Gastrocnemius medialis (tissue), 4 donors: ENCODE data around the gene LPAR1. TPM values are rescaled to one million over a fixed set of nuclear protein-coding genes. Genes with fewer than 3 reads are reported as not detected.

Source experiments
- ATAC-seq, 2 donors: fragments of 150-250 bp; one replicate each; pipeline ENCODE4 v1.9.1; 2016
- DNase-seq, 2 donors: peaks; one replicate each; pipeline ENCODE4 v3.0.0-alpha.2; 2019
- H3K27ac ChIP-seq, 4 donors: fragments of 200-600 bp; sonication (generic); 1 replicate in 1 of 4; 2 replicates in 3 of 4; pipeline ENCODE4 v1.5.1; 2016 to 2018; ENCODE audit warnings: mild to moderate bottlenecking in 2 of 4, moderate library complexity in 1 of 4
- H3K27me3 ChIP-seq, 3 donors: fragments of 200-600 bp; sonication (generic) in 2 of 3; 1 replicate in 1 of 3; 2 replicates in 2 of 3; pipeline versions ENCODE4 v1.5.1 to v1.6.0; 2016 to 2019; ENCODE audit warnings: mild to moderate bottlenecking in 1 of 3, moderate library complexity in 1 of 3
- H3K36me3 ChIP-seq, 2 donors: fragments of 200-600 bp; sonication (generic) in 1 of 2; one replicate each; pipeline ENCODE4 v1.5.1; 2017 to 2018
- H3K4me1 ChIP-seq, 2 donors: fragments of 200-600 bp; sonication (generic) in 1 of 2; one replicate each; pipeline ENCODE4 v1.5.1; 2016 to 2017; ENCODE audit warnings: mild to moderate bottlenecking in 2 of 2
- H3K4me3 ChIP-seq, 4 donors: fragments of 200-600 bp; sonication (generic) in 3 of 4; 1 replicate in 1 of 4; 2 replicates in 3 of 4; pipeline ENCODE4 v1.5.1; 2016 to 2019; ENCODE audit warnings: mild to moderate bottlenecking in 2 of 4
- H3K9me3 ChIP-seq, 3 donors: fragments of 200-600 bp; sonication (generic) in 2 of 3; 1 replicate in 1 of 3; 2 replicates in 2 of 3; pipeline ENCODE4 v1.5.1; 2016 to 2019
- CTCF ChIP-seq, 5 experiments: fragments of 450-650 bp in 3 of 5; fragments of 200-600 bp in 2 of 5; sonication (generic) in 2 of 5; IDR thresholded peaks in 4 of 5; conservative IDR thresholded peaks in 1 of 5; 1 replicate in 4 of 5; 2 replicates in 1 of 5; pipeline ENCODE4 v1.5.1; 2016 to 2019; ENCODE audit warnings: antibody characterized with exemption in 5 of 5, mild to moderate bottlenecking in 3 of 5, moderate library complexity in 3 of 5
- POLR2A ChIP-seq, 2 donors: fragments of 450-650 bp; IDR thresholded peaks; one replicate each; pipeline ENCODE4 v1.6.1; 2017; ENCODE audit warnings: antibody characterized with exemption in 2 of 2, mild to moderate bottlenecking in 2 of 2, moderate library complexity in 2 of 2
- in situ Hi-C, 4 donors: fragments of 200-750 bp; cut with MboI; loops; one replicate each; pipeline versions ENCODE4 v1.15.0 to v1.8.0; 2017; ENCODE audit warnings: low sequenced_read_pairs in 4 of 4
- intact Hi-C: fragments of 100-400 bp; cut with DNase I; formaldehyde crosslinking; loops from one replicate; pipeline ENCODE4 v1.15.1; 2023; ENCODE audit warnings: low total_unique reads
- total RNA-seq, 4 donors: library from RNA; depleted of rRNA; stranded (reverse); fragments of >200 nt; gene quantifications; one replicate each; pipeline versions ENCODE4 v1.1.0 to v1.2.3, GENCODE V29; 2016

LPAR1 gene
- total RNA-seq, 4 donors from 2014 or later, result 5.5 to 20.2 (median 13.2) TPM

DNA sequence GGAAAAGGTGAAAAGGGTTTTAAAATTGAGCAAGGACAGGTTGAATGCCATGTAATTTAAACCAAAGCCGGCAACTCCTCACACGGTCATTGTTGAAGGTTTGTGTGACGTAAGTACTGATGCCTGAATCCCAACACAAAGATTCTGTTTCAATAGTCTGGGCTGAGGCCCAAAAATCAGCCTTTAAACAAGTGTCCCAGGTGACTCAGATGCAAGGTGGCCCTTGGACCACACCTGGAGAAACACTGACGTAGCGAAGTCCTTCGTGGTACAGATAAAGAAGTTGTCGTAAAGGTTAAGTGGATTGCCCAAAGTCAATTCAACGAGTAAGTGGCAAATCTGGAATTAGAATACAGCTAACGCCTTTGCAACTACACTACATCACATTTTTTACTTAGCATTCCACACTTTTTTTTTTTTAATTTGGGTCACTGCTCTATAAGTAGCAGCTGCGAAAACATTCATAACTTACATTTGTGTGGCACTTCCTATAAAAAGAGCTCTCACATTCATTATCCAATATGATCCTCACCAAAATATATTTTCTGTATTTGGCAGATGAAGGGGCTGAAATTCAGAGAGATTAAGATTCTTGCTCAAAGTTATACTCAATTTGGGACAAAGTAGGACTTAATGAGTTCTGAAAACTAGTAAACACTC is 111.3 kb downstream of the LPAR1 start:
- H3K36me3 ChIP-seq, result no peaks in the 10 kb centered on the region
- H3K4me3 ChIP-seq, result no peak overlapping the region
- no peak overlapping the region for H3K27ac ChIP-seq
- no peak for DNase-seq
- in situ Hi-C loops (loop anchor here in 1 of 4 donors (10.0 kb wide), 1 partner anchor 82 kb away; no protein-coding TSS in a partner anchor), intact Hi-C loops (no loop called here)
- ATAC-seq, result no peak
- no peaks in the 10 kb centered on the region for H3K9me3 ChIP-seq
- TF ChIP-seq CTCF (IDR thresholded peaks at IDR 0.05 in 4 of 5, conservative IDR thresholded peaks at IDR 0.05 in 1 of 5) (no peak), POLR2A (IDR thresholded peaks at IDR 0.05) (no peak)
- H3K4me1 ChIP-seq, result no peaks in the 10 kb centered on the region
- no peaks in the 10 kb centered on the region for H3K27me3 ChIP-seq

DNA sequence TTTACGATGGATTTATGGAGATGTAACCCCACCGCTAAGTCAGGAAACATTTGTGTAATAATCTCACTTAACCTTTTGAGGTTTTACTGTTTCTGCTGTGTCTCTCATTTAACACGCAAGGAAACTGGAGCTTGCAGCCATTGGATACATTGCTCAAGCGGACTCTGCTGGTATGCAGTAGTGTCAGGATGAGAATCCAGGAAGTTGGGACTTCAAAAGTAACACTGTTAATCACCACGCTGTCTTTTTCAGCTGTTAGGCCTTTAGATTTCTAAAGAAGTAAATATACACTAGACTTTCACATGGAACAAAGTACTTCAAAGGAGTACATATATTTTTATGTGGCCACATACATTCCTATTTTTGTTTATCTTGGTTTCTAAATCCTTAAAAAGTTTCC is 114.7 kb downstream of the LPAR1 start:
- TF ChIP-seq CTCF (IDR thresholded peaks at IDR 0.05 in 4 of 5, conservative IDR thresholded peaks at IDR 0.05 in 1 of 5) (no peak), POLR2A (IDR thresholded peaks at IDR 0.05) (no peak)
- Histone ChIP-seq H3K4me3 (no peak overlapping the region), H3K36me3 (no peaks in the 10 kb centered on the region), H3K27me3 (no peaks in the 10 kb centered on the region), H3K9me3 (no peaks in the 10 kb centered on the region), H3K27ac (no peak overlapping the region), H3K4me1 (no peaks in the 10 kb centered on the region)
- ATAC-seq (no peak), DNase-seq (no peak)
- intact Hi-C loops, result no loop called here
- in situ Hi-C loops, result loop anchor here in 1 of 4 donors (10.0 kb wide), 1 partner anchor 79 kb away; no protein-coding TSS in a partner anchor

DNA sequence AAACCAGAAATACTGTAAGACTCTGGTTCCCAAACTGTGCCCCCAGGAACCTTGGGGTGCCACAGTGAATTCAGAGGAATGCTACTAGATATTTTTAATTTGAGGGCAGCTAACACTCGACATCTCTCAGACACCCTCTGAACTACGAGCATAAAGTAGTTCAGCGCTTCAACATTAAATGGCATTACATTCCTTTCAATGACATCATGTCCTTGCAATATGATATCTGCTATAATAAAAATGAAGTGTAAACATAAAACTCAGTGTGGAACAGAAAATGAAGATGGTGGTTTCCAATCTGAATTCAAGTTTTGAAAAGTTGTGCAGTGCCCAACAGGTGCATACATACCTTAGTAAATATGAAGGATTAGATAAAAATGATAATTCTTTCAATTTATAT is 116.1 kb downstream of the LPAR1 start:
- intact Hi-C loops (no loop called here), in situ Hi-C loops (loop anchor here in 1 of 4 donors (10.0 kb wide), 1 partner anchor 77 kb away; no protein-coding TSS in a partner anchor)
- Histone ChIP-seq H3K4me1 (no peaks in the 10 kb centered on the region), H3K9me3 (no peaks in the 10 kb centered on the region), H3K27ac (no peak overlapping the region), H3K27me3 (no peaks in the 10 kb centered on the region), H3K4me3 (no peak overlapping the region), H3K36me3 (no peaks in the 10 kb centered on the region)
- DNase-seq (no peak), ATAC-seq (no peak)
- no peak for TF ChIP-seq POLR2A (IDR thresholded peaks at IDR 0.05)
- TF ChIP-seq CTCF (IDR thresholded peaks at IDR 0.05 in 4 of 5, conservative IDR thresholded peaks at IDR 0.05 in 1 of 5), result no peak

DNA sequence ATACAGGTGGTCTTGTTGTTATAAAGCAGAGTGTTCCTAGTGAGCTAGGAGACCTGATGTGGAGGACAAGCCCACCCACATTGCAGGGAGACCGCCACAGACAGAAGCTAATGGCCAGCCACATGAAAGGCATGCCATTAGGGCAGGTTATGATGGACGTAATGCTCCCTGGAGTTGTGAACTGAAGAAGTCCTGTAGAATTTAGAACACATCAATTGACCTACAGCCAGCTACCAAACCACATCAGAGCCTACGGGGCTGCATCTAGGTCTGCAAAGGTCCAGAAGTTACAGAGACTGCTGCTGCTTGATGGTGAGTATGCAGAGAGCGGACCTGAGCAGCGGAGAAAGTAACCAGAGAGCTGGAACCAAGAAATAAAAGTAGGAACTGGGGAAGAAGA is 116.6 kb downstream of the LPAR1 start:
- in situ Hi-C loops, result loop anchor here in 1 of 4 donors (10.0 kb wide), 1 partner anchor 77 kb away; no protein-coding TSS in a partner anchor
- DNase-seq (no peak), ATAC-seq (no peak)
- H3K27me3 ChIP-seq, result no peaks in the 10 kb centered on the region
- intact Hi-C loops, result no loop called here
- H3K9me3 ChIP-seq, result no peaks in the 10 kb centered on the region
- TF ChIP-seq CTCF (IDR thresholded peaks at IDR 0.05 in 4 of 5, conservative IDR thresholded peaks at IDR 0.05 in 1 of 5), result no peak
- no peak for TF ChIP-seq POLR2A (IDR thresholded peaks at IDR 0.05)
- no peak overlapping the region for H3K27ac ChIP-seq
- no peaks in the 10 kb centered on the region for H3K4me1 ChIP-seq
- H3K4me3 ChIP-seq, result no peak overlapping the region
- H3K36me3 ChIP-seq, result no peaks in the 10 kb centered on the region
